ENCODE results near the gene GAB2.
"Not testable (repeated sequence)": the region's sequence is repeated elsewhere in the genome, so short reads cannot be mapped to it uniquely, and the experiment has no call there.

Gene GAB2, protein sequence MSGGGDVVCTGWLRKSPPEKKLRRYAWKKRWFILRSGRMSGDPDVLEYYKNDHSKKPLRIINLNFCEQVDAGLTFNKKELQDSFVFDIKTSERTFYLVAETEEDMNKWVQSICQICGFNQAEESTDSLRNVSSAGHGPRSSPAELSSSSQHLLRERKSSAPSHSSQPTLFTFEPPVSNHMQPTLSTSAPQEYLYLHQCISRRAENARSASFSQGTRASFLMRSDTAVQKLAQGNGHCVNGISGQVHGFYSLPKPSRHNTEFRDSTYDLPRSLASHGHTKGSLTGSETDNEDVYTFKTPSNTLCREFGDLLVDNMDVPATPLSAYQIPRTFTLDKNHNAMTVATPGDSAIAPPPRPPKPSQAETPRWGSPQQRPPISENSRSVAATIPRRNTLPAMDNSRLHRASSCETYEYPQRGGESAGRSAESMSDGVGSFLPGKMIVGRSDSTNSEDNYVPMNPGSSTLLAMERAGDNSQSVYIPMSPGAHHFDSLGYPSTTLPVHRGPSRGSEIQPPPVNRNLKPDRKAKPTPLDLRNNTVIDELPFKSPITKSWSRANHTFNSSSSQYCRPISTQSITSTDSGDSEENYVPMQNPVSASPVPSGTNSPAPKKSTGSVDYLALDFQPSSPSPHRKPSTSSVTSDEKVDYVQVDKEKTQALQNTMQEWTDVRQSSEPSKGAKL

DNA sequence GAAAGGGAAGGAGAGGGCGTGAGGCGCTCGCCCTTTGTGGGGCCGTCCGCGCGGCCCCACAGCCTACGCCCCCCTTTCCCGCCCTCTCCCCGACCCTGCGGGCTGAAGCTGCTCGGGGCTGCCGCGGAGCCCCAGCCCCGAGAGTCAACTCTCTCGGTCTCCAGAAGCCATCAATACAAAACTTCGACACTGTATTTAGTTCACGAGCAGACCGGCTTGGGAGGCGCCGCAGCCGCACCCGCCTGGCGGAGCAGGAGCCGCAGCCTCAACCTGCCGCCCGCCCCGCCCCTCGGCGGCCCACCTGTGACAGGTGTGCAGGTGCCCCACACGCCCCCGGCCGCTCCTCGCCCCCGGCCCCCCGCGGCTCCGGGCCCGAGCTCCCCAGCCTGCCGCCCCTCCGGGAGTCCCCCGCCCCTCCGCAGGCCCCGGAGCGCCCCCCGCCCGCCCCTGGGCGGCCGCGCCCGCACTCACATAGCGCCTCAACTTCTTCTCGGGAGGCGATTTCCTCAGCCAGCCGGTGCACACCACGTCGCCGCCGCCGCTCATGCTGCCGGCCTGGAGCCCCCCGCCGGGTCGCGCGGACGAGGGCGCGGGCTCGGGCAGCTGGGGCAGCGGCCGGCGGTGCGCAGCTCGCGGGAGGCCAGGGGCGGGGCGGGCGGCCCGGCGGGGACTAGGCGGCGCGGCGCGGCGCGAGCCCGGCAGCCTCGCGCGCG, at the start of gene GAB2:
GAB2 (minus strand) TSS at position 646 of the 713 bp plus-strand sequence; CDS start at position 546, 100 bp downstream.
- in situ Hi-C loops (cut with MboI; ENCODE audit: low sequenced_read_pairs), result no loop called here

DNA sequence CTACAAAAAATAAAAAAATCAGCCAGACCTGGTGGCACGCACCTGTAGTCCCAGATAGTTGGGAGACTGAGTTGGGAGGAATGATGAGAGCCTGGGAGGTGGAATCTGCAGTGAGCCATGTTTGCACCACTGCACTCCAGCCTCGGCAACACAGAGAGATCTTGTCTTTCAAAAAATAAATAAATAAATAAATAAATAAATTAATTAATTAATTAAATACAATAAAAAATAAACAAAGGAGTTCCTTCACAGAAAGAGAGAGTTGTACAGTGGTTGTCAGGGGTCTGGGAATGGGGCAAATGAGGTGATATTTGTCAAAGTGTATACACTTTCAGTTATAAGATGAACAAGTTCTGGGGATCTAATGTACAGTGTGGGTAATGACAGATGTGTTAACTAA, 49.8 kb upstream of the GAB2 start:
- in situ Hi-C loops (cut with MboI; ENCODE audit: low sequenced_read_pairs), result no loop called here

DNA sequence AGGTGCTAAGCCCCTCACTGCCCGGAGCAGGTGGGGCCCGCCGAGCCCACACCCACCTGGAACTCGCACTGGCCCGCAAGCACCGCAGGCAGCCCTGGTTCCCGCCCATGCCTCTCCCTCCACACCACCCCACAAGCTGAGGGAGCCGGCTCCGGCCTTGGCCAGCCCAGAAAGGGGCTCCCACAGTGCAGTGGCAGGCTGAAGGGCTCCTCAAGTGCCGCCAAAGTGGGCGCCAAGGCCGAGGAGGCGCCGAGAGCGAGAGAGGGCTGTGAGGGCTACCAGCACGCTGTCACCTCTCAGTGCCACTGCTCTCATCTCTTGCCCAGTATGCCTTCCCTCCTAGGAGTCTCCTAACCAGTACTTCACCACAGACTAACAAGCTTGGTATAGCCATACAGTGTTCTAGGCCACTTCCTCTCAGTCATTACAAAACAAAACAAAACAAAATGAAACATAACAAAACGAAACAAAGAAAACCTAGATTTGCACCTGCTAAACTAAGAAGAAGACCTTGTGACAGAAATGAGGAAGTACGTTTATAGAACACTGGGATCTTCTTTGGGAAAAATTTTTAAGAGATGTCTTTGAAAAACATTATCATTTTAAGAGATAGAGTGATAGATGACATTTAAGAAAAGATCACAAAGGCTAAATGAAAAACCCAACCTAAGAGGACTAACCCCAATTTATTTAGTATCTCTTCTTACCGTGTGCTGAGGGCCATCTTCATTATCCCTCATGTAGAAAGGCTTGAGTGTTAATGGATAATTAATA, 47.7 kb upstream of the GAB2 start:
- in situ Hi-C loops (cut with MboI; ENCODE audit: low sequenced_read_pairs), result no loop called here

DNA sequence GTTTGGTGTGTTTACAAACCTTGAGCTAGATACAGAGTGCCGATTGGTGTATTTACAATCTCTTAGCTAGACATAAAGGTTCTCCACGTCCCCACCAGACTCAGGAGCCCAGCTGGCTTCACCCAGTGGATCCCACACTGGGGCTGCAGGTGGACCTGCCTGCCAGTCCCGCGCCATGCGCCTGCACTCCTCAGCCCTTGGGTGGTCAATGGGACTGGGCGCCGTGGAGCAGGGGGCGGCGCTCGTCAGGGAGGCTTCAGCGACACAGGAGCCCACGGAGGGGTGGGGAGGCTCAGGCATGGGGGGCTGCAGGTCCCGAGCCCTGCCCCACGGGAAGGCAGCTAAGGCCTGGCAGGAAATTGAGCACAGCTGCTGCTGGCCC, 47.2 kb upstream of the GAB2 start:
- in situ Hi-C loops (cut with MboI; ENCODE audit: low sequenced_read_pairs), result not testable (repeated sequence)

DNA sequence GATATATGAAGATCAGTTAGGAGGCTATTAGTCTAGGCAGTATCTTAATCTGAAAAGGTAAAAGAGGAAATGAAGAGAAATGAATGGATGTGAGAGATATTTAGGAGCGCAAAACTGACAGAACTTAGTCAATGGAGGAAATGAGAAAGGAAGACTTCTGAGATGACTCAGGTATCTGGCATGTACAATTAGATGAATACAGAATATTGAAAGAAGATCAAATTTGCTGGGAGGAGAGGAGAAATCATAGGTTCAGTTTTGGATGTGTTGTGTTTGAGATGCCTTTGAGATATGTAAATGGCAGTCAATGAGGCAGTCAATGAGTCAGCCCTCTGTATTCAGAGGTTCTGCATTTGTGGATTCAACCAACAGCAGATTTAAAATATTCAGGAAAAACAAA, 42.9 kb upstream of the GAB2 start:
- in situ Hi-C loops (cut with MboI; ENCODE audit: low sequenced_read_pairs), result no loop called here

DNA sequence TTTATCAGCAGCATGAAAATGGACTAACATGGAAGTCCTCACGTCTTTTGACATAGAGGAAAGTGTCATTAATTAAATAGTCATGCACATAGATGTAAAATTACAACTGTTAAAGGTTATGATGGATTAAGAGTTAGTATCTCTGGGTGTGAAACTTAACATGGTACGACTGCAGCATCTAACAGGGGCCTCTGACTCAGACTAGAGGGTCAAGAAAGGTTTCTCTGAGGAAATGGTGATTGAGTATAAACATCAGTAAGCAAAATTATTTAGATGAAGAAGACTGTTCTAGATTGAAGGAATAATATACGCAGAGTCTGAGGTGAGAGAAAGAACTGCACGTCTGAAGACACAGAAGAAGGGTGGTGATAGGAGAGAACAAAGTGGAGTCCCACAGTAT, 42.1 kb upstream of the GAB2 start:
- in situ Hi-C loops (cut with MboI; ENCODE audit: low sequenced_read_pairs), result no loop called here

DNA sequence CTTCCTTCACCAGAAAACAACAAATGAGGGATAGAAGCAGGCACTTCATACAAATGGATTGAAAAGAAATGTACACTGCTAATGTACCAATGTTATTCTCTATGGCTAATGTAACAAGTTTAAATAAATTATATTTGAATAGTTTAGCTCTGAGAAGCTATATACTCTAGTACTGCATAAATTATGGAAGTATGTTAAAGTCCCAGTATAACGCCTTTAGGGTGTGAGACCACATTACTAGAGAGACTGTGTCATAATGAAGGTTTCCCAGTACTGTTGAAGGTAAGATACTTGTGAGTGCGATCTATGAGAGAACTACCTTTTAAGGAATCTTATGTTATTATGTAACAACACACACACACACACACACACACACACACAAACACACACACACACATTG, 39.8 kb upstream of the GAB2 start:
- in situ Hi-C loops (cut with MboI; ENCODE audit: low sequenced_read_pairs), result no loop called here

DNA sequence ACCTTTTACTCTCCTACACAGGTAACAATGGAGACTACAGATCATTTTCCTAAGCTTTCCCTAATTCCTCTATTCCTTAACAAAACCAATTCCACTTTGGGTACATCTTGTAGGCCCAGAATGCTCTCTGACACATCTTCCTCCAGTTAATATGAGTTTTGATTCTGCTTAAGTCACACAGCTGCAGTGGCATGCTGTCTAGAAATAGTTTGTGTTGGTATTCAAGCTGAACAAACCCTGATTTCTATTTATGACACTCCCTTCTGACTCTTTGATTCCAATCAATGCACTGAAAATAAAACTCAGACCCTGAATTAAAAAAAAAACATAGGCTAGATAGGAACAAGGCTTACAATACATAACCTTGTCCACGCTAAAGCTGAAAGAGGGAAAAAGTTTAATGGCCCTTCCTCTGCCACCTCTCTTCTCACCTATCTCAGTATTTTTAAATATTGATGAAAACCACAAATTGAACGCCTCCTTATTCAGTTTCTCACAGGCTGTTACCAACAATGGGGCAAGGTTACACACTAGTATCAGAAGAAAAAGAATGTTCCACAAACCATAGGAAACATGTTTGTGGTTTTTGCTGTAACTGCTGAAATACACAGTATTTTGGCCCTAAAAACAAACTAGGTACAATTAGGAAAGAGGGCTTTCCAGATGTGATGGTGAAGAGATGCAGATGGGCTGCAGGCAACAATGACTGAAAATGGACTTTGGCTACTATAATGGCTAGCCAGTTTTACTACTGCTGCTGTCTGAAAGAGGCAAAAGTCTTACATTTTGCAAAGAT, 35.7 kb upstream of the GAB2 start:
- in situ Hi-C loops (cut with MboI; ENCODE audit: low sequenced_read_pairs), result no loop called here

DNA sequence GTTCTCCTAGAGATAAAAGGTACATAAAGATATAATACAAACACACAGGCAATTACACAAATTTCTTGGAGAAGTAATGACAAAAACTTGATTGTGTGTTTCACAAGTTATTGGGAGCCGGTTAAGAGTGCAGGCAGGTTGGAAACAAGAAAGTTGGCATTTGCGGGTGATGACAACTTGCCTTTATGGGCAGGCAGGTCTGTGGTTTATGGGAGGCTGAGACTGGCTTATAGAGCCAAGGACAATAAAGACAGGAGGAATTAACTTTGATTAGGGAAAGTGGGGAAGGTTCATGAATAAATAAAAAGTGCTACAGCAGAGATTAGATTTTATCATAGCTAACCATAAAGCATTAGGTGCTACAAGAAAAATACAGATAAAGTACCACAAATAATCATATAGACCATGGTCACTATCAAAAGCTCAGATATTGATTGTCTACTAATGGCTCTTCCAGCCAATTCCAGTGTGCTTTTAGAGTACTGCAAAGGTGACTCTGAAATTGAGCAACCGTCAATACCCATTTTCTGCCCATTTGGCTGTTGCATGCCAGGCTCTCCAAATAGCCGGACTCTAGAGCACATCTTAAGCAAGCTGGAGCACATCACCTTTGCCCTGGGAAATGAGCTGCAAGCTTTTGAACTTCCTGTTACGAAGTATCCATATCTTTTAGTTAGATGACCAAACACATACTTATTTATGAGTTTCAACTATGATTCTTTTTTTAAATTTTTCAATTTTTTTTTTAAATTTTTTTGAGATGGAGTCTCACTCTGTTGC, 33.9 kb upstream of the GAB2 start:
- in situ Hi-C loops (cut with MboI; ENCODE audit: low sequenced_read_pairs), result no loop called here

DNA sequence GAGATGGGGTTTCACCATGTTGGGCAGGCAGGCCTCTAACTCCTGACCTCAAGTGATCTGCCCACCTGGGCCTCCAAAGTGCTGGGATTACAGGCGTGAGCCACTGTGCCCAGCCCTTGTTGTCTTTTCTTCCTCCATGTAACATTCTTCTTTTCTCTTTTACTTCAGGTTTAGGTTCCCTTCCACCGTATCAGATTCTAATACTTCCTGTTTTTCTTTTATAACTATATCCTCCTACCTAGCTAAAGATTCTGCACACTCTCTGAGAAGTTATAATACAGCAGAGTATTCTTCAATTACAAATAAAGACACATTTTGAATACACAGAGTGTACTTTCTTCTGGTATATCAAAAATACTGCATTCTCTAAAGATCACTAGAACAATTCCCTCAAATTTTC, 33.2 kb upstream of the GAB2 start:
- in situ Hi-C loops (cut with MboI; ENCODE audit: low sequenced_read_pairs), result no loop called here

DNA sequence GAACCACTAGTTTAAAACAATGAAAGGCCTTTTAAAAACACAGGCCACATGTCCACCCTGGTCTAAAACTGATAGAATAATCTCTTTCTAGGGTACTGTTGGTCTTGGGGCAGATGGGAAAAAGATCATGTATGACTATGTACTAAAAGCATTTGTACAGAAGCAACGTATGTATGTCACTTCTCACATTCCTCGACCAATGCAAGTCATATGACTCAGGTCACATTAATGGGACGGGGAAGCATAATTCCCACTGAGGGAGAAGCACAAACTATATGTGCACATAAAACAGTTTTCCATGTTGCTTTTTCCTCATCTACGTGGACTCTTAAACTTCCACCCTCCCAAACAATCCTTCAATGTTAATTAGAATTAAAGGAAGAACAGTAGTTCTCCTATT, 32.2 kb upstream of the GAB2 start:
- in situ Hi-C loops (cut with MboI; ENCODE audit: low sequenced_read_pairs), result no loop called here

DNA sequence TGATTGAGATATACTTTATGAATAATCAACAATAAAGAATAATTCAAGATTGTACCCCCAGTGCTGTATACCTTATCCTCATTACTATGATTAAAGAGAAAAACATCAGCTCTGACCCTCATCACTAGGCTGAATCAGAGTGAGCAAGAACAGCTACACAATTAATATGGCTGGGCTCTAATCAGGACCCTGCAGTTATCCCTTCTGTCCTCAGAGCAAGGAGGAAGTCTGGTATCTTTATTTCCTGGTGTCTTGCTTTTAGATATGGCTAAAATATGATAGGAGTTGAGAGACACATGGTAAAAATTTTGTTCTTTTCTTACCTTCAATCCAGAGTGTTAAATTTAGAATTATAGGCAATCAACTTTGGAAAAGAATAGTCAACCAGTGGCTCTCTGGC, 28.6 kb upstream of the GAB2 start:
- in situ Hi-C loops (cut with MboI; ENCODE audit: low sequenced_read_pairs), result no loop called here

DNA sequence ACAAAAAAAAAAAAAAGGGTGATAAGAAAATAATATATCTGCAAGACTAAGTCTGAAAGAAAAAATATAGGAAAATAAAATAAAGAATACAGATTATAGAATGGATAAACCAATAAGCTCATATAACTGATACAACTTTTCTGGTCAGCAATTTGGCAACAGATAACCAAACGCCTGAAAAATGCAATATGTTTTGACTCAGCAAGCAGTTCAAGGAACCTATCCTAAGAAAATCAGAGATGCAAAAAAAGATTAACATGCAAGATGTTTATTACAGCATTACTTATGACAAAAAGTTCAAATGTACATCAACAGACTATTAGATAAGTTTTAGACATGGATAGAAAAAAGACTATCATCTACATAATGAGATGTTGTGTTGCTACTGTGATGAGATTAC, 27.1 kb upstream of the GAB2 start:
- in situ Hi-C loops (cut with MboI; ENCODE audit: low sequenced_read_pairs), result no loop called here

DNA sequence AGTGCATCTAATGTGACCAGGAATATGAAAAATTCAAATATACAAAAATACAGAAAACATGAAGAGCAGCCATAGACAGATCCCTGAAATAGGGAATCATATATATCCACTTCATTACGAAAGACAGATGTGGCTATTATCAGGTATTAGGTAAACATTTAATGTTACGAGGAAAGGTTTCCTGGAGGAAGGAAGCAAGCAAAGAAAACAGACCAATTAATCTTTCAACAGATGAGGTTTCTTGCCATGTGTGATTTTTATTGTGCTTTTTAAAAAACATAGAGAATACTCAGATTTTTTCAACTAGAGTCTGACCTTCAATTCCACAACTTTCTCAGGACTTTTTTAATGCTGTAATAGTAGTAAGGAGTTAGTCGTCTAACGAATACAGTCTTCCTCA, 24.3 kb upstream of the GAB2 start:
- in situ Hi-C loops (cut with MboI; ENCODE audit: low sequenced_read_pairs), result no loop called here

DNA sequence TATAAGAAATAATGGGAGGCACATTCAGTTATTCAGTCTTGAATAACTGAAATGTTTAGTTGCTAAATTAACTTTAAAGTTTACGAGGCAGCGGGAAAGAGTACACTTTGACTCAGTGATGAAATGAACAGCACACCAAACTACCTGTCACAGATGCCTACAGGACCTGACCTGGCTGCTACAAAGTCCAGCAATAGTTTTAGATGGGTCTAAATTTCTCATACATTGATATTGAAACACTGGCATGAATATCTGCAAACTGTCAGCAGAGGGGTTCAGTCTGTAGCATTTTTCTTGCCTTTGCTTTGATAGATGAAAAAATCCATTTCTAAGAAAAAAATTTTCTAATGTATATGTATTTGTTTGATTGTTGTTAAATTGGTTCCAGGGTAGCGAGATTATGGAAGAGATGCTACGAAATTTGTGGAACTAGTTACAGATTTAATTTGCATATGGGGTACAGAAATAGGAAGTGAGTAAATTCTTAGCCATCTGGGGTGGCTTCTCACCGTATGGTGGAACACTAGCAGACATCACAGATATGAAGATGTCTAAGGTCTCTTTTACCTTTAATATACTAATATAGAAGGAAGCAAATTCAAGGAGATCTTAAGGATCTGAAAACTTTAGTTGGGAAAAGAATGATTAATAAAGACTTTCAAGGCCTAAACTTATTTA, 20.8 kb upstream of the GAB2 start:
- in situ Hi-C loops (cut with MboI; ENCODE audit: low sequenced_read_pairs), result no loop called here

DNA sequence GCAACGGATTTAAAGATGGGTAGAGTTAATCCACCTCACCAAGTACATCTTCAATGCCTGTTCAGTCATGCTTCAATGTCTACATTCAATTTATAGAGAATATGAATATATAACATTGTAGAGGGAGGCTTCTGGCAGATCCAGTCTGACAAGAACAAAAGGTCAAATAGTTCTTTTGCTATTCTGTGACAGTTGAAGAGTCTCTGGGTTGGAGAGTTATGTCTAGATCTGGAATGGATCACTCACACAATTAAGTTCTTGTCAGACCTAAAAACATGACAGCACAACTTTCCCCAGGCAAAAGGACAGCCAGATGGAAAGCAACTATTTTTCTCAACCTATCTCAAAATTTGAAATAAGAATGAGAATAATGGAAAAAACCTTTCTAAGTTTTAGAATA, 15.3 kb upstream of the GAB2 start:
- in situ Hi-C loops (cut with MboI; ENCODE audit: low sequenced_read_pairs), result no loop called here

DNA sequence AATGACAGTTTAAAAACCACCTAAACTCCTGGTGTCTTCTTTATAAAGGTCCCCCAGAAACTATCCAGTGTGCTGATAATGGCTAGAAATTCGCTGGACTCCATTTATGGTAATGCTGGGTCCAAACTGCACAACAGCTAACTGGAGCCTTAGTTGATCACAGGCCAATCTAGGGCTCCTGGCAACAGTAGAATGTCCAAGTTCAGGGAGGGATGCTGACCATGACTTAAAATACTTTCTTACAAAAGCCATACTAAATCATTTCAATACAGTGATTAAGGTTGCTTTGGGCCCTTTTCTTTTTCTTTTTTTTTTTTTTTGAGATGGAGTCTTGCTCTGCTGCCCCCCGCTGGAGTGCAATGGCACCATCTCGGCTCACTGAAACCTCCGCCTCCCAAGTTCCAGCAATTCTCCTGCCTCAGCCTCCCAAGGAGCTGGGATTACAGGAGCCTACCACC, 14.5 kb upstream of the GAB2 start:
- in situ Hi-C loops (cut with MboI; ENCODE audit: low sequenced_read_pairs), result no loop called here

DNA sequence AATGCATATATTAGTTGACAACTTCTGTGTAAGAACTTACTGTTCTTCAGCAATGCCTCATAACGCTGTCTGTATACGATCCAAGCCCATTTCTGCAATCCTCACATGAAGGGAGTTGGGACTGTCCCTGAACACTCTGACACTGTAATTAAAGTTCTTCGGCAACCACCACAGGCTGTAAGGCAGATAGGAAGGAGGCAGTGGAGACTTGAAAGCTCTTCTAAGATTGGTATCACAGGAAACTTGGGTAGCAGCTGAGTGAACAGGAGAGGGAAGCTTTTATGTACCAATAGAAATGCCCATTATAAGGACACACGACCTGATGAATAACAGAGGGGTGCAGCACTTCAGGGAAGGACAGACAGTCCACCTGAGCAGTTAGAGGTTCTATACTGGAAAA, 12.0 kb upstream of the GAB2 start:
- in situ Hi-C loops (cut with MboI; ENCODE audit: low sequenced_read_pairs), result no loop called here

DNA sequence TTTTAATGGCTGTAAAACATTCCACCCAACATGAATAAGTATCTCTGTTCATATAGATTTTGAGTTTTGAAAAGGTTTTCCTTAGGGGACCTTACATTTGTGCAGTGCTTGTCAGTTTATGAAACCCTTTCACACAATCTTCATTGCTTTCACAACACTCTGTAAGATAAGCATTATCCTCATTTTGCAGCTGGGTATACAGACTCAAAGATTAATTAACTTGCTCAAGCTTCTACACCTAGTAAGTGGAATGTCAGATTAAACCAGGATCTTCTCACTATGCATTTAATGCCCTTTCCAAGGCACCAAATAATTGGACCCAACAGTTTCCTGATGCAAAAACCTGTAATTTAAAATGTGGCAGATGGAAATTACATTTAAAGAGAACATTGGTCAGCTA, 11.6 kb upstream of the GAB2 start:
- in situ Hi-C loops (cut with MboI; ENCODE audit: low sequenced_read_pairs), result no loop called here
